SKM-1 treated with dmso at 0.1 percent for 144 hours (cell line): ENCODE data around the gene BCOR.

Experiments
- DNase-seq: peaks from one replicate; lab custom pipeline; 2025; ENCODE audit not compliant: unreplicated experiment; lab: John Stamatoyannopoulos, UW

The BCOR gene

GRCh38 chrX:40097504-40098263 lies at the start of gene BCOR:
Gene BCOR (minus strand): TSS chrX:40097958. CDS start chrX:40077929, 20,029 bp downstream.
- peak; percentile 45 for DNase-seq

- no peak for DNase-seq
Measured at GRCh38 chrX:40147126-40147952, 49.6 kb upstream of the BCOR start.

- DNase-seq = no peak
Measured at GRCh38 chrX:40146262-40147125, 48.7 kb upstream of the BCOR start.

DNA sequence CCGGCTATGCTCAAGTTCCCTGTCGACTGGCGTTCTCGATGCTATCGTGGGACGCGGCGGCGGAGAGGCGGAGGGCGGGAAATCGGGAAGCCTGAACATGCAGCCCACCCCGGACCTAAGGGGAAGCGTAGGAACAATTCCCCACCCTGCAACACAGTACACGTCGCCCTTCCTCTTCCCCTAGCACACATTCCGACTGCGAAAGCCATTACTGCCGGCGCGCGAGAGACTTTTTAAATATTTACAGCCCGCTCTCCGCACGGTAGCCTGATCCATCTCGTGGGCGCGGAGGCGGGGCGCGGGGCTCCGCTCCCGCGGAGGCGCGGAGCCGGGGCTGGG lies 48.1 kb upstream of the BCOR start:
- DNase-seq = no peak

GRCh38 chrX:40145001-40145922 lies 47.5 kb upstream of the BCOR start:
- DNase-seq = no peak

DNA sequence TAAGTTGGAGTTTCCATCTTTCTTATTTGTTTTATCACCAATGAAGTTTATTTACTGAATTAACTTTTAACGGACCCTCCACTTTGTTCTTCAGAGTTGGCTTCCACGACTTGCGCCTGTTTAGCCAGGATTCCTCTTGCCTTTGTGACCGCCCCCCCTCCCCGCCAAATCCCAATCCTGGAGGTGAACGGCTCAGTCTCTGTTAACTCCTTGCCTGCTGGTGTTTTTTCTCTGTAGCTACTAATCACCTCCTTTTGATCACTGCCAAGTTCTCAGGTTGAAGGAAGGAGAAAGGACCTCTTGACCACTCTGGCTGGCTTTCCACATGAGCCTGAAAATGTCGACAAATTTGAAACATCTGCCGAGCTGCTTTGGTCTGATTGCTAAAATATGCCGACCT lies 46.8 kb upstream of the BCOR start:
- DNase-seq = no peak

GRCh38 chrX:40143987-40144386 lies 46.2 kb upstream of the BCOR start:
- no peak for DNase-seq

- no peak for DNase-seq
Measured at GRCh38 chrX:40143001-40143400, 45.2 kb upstream of the BCOR start.

DNA sequence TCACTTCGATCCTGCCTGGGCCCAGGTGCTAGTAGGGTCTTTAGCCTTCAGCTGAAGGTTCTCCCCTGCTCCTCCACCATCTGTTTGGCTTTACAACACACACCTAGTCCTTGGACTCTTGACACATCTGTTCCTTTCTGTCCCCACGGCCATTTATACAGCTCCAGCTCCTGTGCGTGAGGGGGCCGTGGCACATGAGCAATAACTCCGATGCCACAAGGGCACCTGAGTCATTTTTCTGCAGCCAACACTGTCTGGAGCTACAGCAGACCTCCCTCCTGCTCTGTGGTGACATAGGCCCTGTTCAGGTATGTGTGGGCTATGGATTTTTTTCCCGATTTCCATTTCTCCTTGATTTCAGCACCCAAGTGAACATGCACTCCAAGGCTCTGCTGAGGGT lies 44.7 kb upstream of the BCOR start:
- no peak for DNase-seq

- no peak for DNase-seq
Measured at GRCh38 chrX:40140706-40141499, 43.1 kb upstream of the BCOR start.

DNA sequence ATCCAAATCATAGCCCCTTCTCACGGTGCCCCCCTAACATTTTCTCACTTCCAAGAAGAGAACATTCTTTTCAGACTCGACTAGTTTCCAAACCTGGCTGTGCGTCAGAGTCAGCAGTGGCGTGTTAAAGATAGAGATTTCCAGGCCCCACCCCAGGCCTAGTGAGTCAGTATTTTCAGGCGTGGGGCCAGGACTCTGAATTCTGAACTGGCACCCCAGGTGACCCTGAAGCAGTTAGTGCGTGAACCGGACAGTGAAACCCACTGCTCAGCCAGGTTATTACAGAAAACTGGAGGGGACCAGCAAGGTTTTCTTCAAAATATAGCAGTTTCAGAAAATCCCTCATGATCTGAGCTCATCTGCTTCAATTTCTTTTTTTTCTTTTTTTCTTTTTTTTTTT lies 35.0 kb upstream of the BCOR start:
- no peak for DNase-seq

GRCh38 chrX:40131654-40132337 lies 34.0 kb upstream of the BCOR start:
- no peak for DNase-seq

- DNase-seq = no peak
Measured at GRCh38 chrX:40130207-40130606, 32.4 kb upstream of the BCOR start.

- DNase-seq = no peak
Measured at GRCh38 chrX:40127052-40127451, 29.3 kb upstream of the BCOR start.

- no peak for DNase-seq
Measured at GRCh38 chrX:40122487-40122886, 24.7 kb upstream of the BCOR start.

- DNase-seq = no peak
Measured at GRCh38 chrX:40121618-40122017, 23.9 kb upstream of the BCOR start.

GRCh38 chrX:40120838-40121580 lies 23.3 kb upstream of the BCOR start:
- DNase-seq = peak; percentile 43

DNA sequence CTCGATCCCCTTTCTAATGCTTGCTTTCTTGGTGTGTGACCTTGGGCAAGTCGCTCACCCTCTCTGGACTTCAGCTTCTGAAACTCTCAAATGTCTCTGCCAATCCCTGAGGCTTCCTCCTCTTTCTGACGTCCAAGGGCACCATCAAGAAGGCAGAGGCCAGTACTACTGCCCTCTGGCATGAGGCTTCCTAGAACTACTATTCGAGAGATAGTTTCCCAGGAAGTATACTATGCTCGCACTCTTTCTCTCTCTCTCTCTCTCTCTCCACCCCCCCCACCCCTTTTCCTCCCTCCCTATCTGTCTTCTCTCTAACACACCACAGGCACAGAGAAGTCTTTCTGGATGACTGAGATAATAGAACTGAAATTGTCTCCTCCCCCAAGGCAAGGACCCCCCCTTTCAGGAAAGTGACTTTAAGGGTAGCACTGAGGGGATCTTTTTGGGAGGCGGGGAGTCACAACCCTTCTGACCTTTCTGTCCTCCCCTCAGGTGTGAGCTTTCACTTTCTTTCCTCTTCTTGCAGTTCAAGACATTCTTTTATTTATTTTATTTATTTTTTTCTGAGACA lies 20.0 kb upstream of the BCOR start:
- DNase-seq = no peak
